GM18499 (cell line): ENCODE data around the gene KPNA6.
"Not testable (repeated sequence)": the region's sequence is repeated elsewhere in the genome, so short reads cannot be mapped to it uniquely, and the experiment has no call there.

Source experiments
- ATAC-seq: cut with Tn5 transposase; IDR thresholded peaks from one replicate; pipeline ENCODE4 v1.9.1; 2021; ENCODE audit warnings: moderate number of reproducible peaks; ENCODE audit not compliant: insufficient read depth, unreplicated experiment

Gene KPNA6

GRCh38 chr1:32099426-32099825 lies 8.4 kb upstream of the KPNA6 start:
- no peak for ATAC-seq

GRCh38 chr1:32100359-32100758 lies 7.5 kb upstream of the KPNA6 start:
- ATAC-seq = no peak

- no peak for ATAC-seq
Observed at GRCh38 chr1:32100807-32101708, 6.8 kb upstream of the KPNA6 start.

GRCh38 chr1:32104127-32104526 lies 3.7 kb upstream of the KPNA6 start:
- no peak for ATAC-seq

- ATAC-seq = no peak
Observed at GRCh38 chr1:32105338-32105737, 2.5 kb upstream of the KPNA6 start.

- no peak for ATAC-seq
Observed at GRCh38 chr1:32106663-32107275, 1.1 kb upstream of the KPNA6 start.

GRCh38 chr1:32111040-32111623 lies 3.3 kb downstream of the KPNA6 start:
- no peak for ATAC-seq

- ATAC-seq = no peak
Observed at GRCh38 chr1:32111789-32112188, 3.9 kb downstream of the KPNA6 start.

GRCh38 chr1:32112806-32113375 lies 5.0 kb downstream of the KPNA6 start:
- ATAC-seq = no peak

GRCh38 chr1:32113436-32113835 lies 5.6 kb downstream of the KPNA6 start:
- not testable (repeated sequence) for ATAC-seq

GRCh38 chr1:32114420-32114819 lies 6.6 kb downstream of the KPNA6 start:
- ATAC-seq = no peak

GRCh38 chr1:32115496-32115895 lies 7.6 kb downstream of the KPNA6 start:
- no peak for ATAC-seq

- ATAC-seq = no peak
Observed at GRCh38 chr1:32116531-32116930, 8.7 kb downstream of the KPNA6 start.

- ATAC-seq = no peak
Observed at GRCh38 chr1:32122151-32122550, 14.3 kb downstream of the KPNA6 start.

GRCh38 chr1:32123361-32123760 lies 15.5 kb downstream of the KPNA6 start:
- ATAC-seq = not testable (repeated sequence)

GRCh38 chr1:32125313-32125712 lies 17.5 kb downstream of the KPNA6 start:
- no peak for ATAC-seq

GRCh38 chr1:32126770-32127169 lies 18.9 kb downstream of the KPNA6 start:
- no peak for ATAC-seq

- no peak for ATAC-seq
Observed at GRCh38 chr1:32127409-32128198, 19.7 kb downstream of the KPNA6 start.

- no peak for ATAC-seq
Observed at GRCh38 chr1:32128479-32128878, 20.6 kb downstream of the KPNA6 start.

GRCh38 chr1:32128964-32129363 lies 21.1 kb downstream of the KPNA6 start:
- no peak for ATAC-seq
